ENCODE data around the gene ASCC3. TPM values are rescaled to one million over a fixed set of nuclear protein-coding genes. Genes with fewer than 3 reads are reported as not detected.

Gene ASCC3
- polyA plus RNA-seq, 2 of the 4 experiments (the other 2 are of a cell fraction), result 17.4 to 35.3 TPM

- Histone ChIP-seq H3K9me3 (no peaks in the 10 kb centered on the region), H3K4me1 (peaks cover 23% of the 10 kb centered on the region; the same call in 2 of the 3 replicates), H3K4me3 (no peak overlapping the region), H3K27ac (peak overlapping the region in 1 of 2 experiments; percentile 55; a peak in 3 of 6 replicates), H3K4me2 (peak overlapping the region; percentile 38)
- peak; percentile 71 to 83 for ATAC-seq
- DNase-seq (ENCODE audit: low read depth in 1 of 2, low spot score in 1 of 2), result peak in 1 of 2 experiments; percentile 20
- ChIA-PET POLR2A (no interaction called here), CTCF (no interaction called here)
- TF ChIP-seq ZSCAN20 (CRISPR knock-in tag; IDR thresholded peaks at IDR 0.05), result no peak
- TF ChIP-seq ZFP36 (IDR thresholded peaks at IDR 0.05; ENCODE audit: borderline replicate concordance, partially characterized antibody), result no peak
- no peak for TF ChIP-seq HOXB5 (CRISPR knock-in tag; IDR thresholded peaks at IDR 0.05)
- TF ChIP-seq KDM1A (IDR thresholded peaks at IDR 0.05; ENCODE audit: low read depth), result no peak
- no peak for TF ChIP-seq HES2 (IDR thresholded peaks at IDR 0.05)
- TF ChIP-seq RCOR1 (IDR thresholded peaks at IDR 0.05; ENCODE audit: low read depth, low read length), result no peak
- TF ChIP-seq CHD2 (IDR thresholded peaks at IDR 0.05; ENCODE audit: low read length, partially characterized antibody), result no peak
- no peak for TF ChIP-seq USF2 (IDR thresholded peaks at IDR 0.05)
- TF ChIP-seq TP53 (CRISPR knock-in tag; IDR thresholded peaks at IDR 0.05), result no peak
- TF ChIP-seq CBX8 (IDR thresholded peaks at IDR 0.05), result no peak
- TF ChIP-seq BCL3 (IDR thresholded peaks at IDR 0.05), result no peak
- TF ChIP-seq RFX5 (IDR thresholded peaks at IDR 0.05), result no peak
- no peak for TF ChIP-seq HMGXB4 (CRISPR knock-in tag; IDR thresholded peaks at IDR 0.05; ENCODE audit: borderline replicate concordance)
- TF ChIP-seq MAZ (IDR thresholded peaks at IDR 0.05; ENCODE audit: borderline replicate concordance, low read depth, low read length), result no peak
- no peak for TF ChIP-seq ATOH8 (CRISPR knock-in tag; IDR thresholded peaks at IDR 0.05; ENCODE audit: low read depth)
- no peak for TF ChIP-seq CTCF (IDR thresholded peaks at IDR 0.05)
- no peak for TF ChIP-seq RAD21 (conservative IDR thresholded peaks at IDR 0.05 in 1 of 2, IDR thresholded peaks at IDR 0.05 in 1 of 2)
- no peak for TF ChIP-seq NR3C1 (IDR thresholded peaks at IDR 0.05)
- TF ChIP-seq FOSB (CRISPR knock-in tag; IDR thresholded peaks at IDR 0.05), result no peak
- FAIRE-seq, result no peak
- 27% methylated on average over 6 of the region's 6 CpGs for WGBS (ENCODE audit: missing lambda C conversion rate)
These were observed 376.1 kb downstream of the ASCC3 start for GRCh38 chr6:100504786-100505737.
